Stimulated activated CD8-positive, alpha-beta memory T cell treated with anti-CD3 and anti-CD28 coated beads, Interleukin-7, amount 100 ng/mL, for 4 hours (primary cell): ENCODE measurements around the gene JAG2.

Source experiments
- DNase-seq, 2 donors: peaks; one replicate each; pipeline ENCODE4 v3.0.0-alpha.2; 2020; ENCODE audit warnings: low read depth in 2 of 2

JAG2 gene

DNA sequence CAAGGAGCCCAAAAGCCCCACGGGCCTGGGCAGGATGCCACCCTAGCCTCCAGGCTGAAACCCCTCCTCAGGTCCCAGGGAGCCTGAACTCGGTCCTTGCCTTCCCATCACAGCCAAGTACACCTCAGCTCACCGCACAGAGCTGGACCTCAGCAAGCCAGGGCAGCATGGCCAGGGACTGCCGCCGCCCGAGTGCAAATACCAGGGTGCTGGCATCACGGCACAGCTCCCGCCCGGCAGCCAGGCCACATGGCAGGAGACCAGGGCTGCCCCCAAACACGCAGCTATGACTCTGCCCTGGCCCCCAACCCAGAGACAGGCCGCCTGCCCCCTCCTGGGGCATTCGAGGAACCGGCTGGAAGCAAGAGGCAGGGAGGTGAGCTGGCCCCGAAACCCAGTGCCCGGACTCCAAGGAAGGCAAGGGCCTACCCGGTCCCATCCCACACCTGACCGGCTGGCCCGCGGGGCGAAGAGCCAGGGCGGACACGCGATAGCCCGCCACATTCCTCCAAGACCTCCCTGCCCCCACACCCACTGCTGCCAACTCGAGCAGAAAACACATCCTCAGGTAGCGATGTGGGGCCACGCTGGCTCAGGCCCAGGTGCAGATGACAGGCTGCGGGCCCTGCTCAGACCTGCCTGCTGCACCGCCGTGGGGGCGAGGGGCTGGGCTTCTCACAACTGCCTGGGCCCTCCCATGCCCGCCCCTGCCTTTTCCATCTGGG, 2.7 kb downstream of the JAG2 start:
- DNase-seq = no peak

DNA sequence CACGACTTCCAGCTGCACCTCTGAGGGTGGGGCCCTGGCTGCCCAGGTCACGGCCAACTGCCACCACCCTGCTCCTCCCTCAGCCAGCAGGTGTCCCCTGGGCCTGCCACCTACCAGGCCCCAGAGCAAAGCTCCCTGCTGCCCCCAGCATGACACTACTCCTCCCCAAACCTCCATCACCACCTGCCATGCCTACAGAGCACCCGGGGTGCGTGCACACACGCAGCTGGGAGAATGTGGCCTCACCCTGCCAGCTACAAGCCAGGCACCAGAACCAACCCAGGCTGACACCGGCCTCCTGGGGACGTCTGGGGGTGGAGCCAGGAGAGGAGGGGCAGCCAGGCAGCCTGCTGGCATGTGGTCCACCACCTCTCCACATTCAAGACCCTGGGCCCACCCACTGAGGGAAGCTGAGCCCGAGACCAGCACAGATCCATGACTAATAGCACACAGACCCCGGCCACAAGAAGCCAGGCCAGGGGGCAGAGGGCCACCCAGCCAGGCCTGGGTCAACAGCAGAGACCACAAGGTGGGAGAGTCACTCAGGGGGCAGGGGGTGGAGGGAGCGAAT, 3.4 kb downstream of the JAG2 start:
- DNase-seq = no peak

- no peak for DNase-seq
Observed at GRCh38 chr14:105163040-105163742, 5.4 kb downstream of the JAG2 start.

DNA sequence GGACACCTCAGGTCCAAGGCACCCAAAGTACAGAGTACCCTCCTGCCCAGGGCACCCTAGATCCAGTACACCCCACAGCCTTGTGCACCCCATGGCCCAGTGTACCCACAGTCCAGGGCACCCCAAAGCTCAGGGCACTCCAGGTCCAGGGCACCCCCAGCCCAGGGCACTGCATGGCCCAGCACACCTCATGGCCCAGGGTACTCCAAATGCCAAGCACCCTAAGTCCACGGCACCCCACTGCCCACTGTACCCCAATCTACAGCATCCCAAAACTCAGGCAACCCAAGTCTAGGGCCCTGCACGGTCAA, 6.0 kb downstream of the JAG2 start:
- DNase-seq = no peak

GRCh38 chr14:105161964-105162668, 6.5 kb downstream of the JAG2 start:
- no peak for DNase-seq

GRCh38 chr14:105161309-105161708, 7.3 kb downstream of the JAG2 start:
- no peak for DNase-seq

- no peak for DNase-seq
Observed at GRCh38 chr14:105160776-105161175, 7.8 kb downstream of the JAG2 start.

GRCh38 chr14:105159344-105159743, 9.2 kb downstream of the JAG2 start:
- no peak for DNase-seq

- DNase-seq = no peak
Observed at GRCh38 chr14:105158794-105159193, 9.8 kb downstream of the JAG2 start.

- no peak for DNase-seq
Observed at GRCh38 chr14:105157872-105158271, 10.7 kb downstream of the JAG2 start.

GRCh38 chr14:105156414-105157375, 11.9 kb downstream of the JAG2 start:
- DNase-seq = no peak

- DNase-seq = no peak
Observed at GRCh38 chr14:105155681-105156413, 12.7 kb downstream of the JAG2 start.

DNA sequence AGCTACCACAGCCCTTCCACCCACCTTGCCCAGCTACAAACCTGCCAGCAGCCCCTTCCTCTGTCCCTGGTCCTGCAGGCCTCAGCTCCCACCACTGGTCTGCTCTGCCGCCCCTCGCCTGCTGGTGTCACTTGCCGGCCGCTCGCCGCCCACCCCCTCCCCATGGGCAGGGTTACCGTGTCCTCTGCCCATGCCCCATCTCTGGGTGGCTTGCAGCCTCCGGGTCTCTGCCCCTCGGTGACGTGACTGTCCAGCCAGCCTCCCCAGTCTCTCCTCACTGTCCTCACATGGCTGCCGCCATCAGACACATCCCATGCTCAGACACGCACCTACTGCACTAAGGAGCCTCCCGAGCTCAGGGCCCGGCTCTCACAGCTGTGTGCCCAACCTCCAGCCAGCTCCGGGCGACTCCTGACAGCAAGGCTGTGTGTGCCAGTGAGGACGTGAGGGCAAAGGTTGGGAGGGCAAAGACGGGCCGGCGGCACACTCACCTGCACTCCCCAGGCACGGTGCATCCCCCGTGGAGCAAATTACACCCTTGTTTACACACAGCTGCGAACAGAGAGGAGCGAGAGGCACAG, 13.4 kb downstream of the JAG2 start:
- DNase-seq = no peak

DNA sequence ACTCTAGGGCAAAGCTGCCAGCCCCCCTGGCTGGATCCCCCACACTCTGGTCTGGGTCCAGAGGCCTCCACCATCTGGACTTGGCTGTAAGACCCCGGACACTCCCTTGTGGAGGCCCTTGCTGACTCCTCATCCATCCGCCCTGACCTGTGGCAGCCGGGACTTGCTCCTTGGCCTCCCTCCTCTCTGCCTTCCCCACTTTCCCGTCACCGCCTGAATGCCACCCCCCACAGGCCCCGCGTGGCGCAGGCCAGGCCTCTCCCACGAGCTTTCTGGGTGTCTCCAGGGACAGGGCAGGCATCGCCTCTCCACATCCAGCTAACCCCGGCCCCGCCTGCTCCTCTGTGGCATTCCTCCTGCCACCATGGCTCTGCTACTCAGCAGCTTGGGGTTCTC, 14.1 kb downstream of the JAG2 start:
- no peak for DNase-seq

GRCh38 chr14:105153739-105154475, 14.7 kb downstream of the JAG2 start:
- DNase-seq = no peak

- no peak for DNase-seq
Observed at GRCh38 chr14:105153331-105153731, 15.2 kb downstream of the JAG2 start.

DNA sequence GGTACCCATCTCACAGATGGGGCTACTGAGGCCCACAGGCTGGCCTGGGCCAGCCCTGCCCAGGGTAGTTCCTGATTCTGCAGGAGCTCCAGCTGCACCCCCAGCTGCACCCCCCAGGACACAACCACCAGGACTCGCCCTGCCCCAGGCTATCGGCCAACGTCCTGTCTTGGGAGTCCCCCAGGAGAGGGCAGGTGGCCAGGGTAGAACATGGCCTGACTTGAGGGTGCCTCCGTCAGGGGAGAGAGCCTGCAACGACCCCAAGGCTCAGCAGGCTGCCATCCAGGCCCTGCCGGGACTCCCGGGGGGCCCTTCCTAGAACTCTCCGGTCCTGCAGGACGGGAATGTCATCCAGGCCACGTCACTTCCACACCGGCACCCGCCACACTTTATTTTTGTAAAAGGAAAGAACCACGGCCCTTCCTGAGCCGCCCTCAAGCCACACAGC, 15.8 kb downstream of the JAG2 start:
- no peak for DNase-seq

DNA sequence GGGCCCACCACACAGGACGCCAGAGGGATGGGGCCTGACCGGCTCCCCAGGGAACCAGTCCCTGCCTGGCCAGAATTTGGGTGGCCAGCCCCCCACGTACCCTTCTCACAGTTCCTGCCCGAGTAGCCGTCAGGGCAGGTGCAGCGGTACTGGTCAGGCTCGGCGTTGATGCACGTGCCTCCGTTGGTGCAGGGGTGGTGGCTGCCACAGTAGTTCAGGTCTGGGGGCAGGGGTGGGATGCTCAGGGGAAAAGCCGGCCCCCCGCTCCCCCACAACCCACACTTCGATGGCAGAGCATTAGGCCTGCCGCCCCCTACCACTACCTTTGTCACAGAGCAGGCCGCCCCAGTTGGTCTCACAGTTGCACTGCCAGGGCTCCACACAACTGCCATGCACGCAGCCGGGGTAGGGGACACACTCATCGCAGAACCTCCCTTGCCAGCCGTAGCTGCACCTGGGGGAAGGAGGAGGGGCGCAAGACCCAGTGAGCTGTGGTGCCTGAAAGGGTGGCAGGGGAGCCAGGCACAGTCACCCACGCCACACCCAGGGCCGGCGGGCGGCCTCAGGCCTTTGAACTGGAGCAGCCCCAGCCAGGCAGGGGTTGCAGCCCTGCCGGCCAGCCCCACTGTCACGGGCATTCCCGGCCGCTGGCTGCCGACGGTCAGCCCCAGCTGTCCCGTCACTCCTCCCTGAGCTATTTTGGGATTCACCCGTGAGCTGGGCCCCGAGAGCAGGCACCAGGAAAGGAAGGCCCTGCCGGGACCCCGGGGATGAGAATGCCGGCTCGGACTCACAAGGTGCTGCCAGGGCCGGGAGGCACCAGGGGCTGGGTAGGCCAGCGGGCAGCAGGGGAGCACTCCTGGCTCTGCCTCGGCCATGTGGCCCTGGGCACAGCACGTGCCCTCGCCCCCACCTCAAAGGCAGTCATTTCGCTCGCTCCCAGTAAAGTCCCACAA, 16.5 kb downstream of the JAG2 start:
- DNase-seq = no peak
